H9 (cell line): ENCODE measurements around the gene C1orf52. TPM values are rescaled to one million over a fixed set of nuclear protein-coding genes. Genes with fewer than 3 reads are reported as not detected.

ENCODE experiments used
- DNase-seq: peaks from one replicate; pipeline ENCODE4 v3.0.0-alpha.2; 2017
- H2AFZ ChIP-seq: one replicate; pipeline ENCODE4 v1.6.1; 2013; ENCODE audit warnings: mild to moderate bottlenecking, low read length, control low read depth, moderate library complexity
- H2AK5ac ChIP-seq: 2 replicates; pipeline ENCODE4 v1.6.1; 2013; ENCODE audit warnings: low read length, control low read depth, mixed read lengths; ENCODE audit not compliant: insufficient read length
- H2BK120ac ChIP-seq: one replicate; pipeline ENCODE4 v1.6.1; 2013; ENCODE audit warnings: low read depth, mild to moderate bottlenecking, low read length, control low read depth, inconsistent platforms; ENCODE audit not compliant: poor library complexity, severe bottlenecking
- H2BK12ac ChIP-seq: 2 replicates; pipeline ENCODE4 v1.6.1; 2013; ENCODE audit warnings: low read length, control low read depth, mixed read lengths, low read depth; ENCODE audit not compliant: insufficient read length
- H2BK15ac ChIP-seq: 2 replicates; pipeline ENCODE4 v1.6.1; 2013; ENCODE audit warnings: low read depth, low read length, control low read depth
- H2BK20ac ChIP-seq: one replicate; pipeline ENCODE4 v1.6.1; 2013; ENCODE audit warnings: low read depth, mild to moderate bottlenecking, low read length, control low read depth, inconsistent platforms; ENCODE audit not compliant: poor library complexity, severe bottlenecking
- H2BK5ac ChIP-seq: 2 replicates; pipeline ENCODE4 v1.6.1; 2013; ENCODE audit warnings: low read length, control low read depth, mixed read lengths; ENCODE audit not compliant: insufficient read length
- H3K14ac ChIP-seq: 2 replicates; pipeline ENCODE4 v1.6.1; 2013; ENCODE audit warnings: low read length, control low read depth; ENCODE audit not compliant: insufficient read depth
- H3K18ac ChIP-seq: 2 replicates; pipeline ENCODE4 v1.6.1; 2013; ENCODE audit warnings: low read depth, mild to moderate bottlenecking, mixed read lengths, low read length, control low read depth; ENCODE audit not compliant: insufficient read length
- H3K23ac ChIP-seq: 2 replicates; pipeline ENCODE4 v1.6.1; 2013; ENCODE audit warnings: low read length, control low read depth, mixed read lengths, low read depth; ENCODE audit not compliant: insufficient read length
- H3K23me2 ChIP-seq: 2 replicates; pipeline ENCODE4 v1.6.1; 2013; ENCODE audit warnings: low read depth, mild to moderate bottlenecking, mixed read lengths, low read length, control low read depth; ENCODE audit not compliant: insufficient read length, poor library complexity, severe bottlenecking
- H3K27ac ChIP-seq: 2 replicates; pipeline ENCODE4 v1.5.1; 2013; ENCODE audit warnings: low read length, control low read depth, mixed read lengths, low read depth; ENCODE audit not compliant: insufficient read length
- H3K27me3 ChIP-seq: 2 replicates; pipeline ENCODE4 v1.6.1; 2013; ENCODE audit warnings: low read length, control low read depth, inconsistent platforms; ENCODE audit not compliant: insufficient read depth
- H3K4ac ChIP-seq: 2 replicates; pipeline ENCODE4 v1.6.1; 2013; ENCODE audit warnings: low read depth, mild to moderate bottlenecking, control low read depth, inconsistent platforms, low read length, moderate library complexity
- H3K4me1 ChIP-seq: 2 replicates; pipeline ENCODE4 v1.6.1; 2013; ENCODE audit warnings: low read length, control low read depth, inconsistent platforms; ENCODE audit not compliant: insufficient read depth
- H3K4me2 ChIP-seq: 2 replicates; pipeline ENCODE4 v1.6.1; 2013; ENCODE audit warnings: low read length, control low read depth, mixed read lengths; ENCODE audit not compliant: insufficient read length, insufficient read depth
- H3K56ac ChIP-seq: 2 replicates; pipeline ENCODE4 v1.6.1; 2013; ENCODE audit warnings: low read depth, mild to moderate bottlenecking, mixed read lengths, low read length, control low read depth; ENCODE audit not compliant: insufficient read length
- H3K79me1 ChIP-seq: 2 replicates; pipeline ENCODE4 v1.6.1; 2013; ENCODE audit warnings: low read depth, mild to moderate bottlenecking, moderate library complexity, low read length, control low read depth, inconsistent platforms; ENCODE audit not compliant: insufficient read depth, poor library complexity, severe bottlenecking
- H3K79me2 ChIP-seq: 2 replicates; pipeline ENCODE4 v1.6.1; 2013; ENCODE audit warnings: low read length, control low read depth, inconsistent platforms; ENCODE audit not compliant: insufficient read depth
- H3K9ac ChIP-seq: 2 replicates; pipeline ENCODE4 v1.6.1; 2013; ENCODE audit warnings: low read length, control low read depth, mixed read lengths; ENCODE audit not compliant: insufficient read length; ENCODE audit errors: extremely low read depth
- H3K9me3 ChIP-seq: one replicate; pipeline ENCODE4 v1.6.1; 2013; ENCODE audit warnings: low read depth, low read length, inconsistent platforms; ENCODE audit not compliant: control insufficient read depth
- H3T11ph ChIP-seq: one replicate; pipeline ENCODE4 v1.6.1; 2013; ENCODE audit warnings: mild to moderate bottlenecking, low read length, control low read depth, inconsistent platforms
- H4K20me1 ChIP-seq: one replicate; pipeline ENCODE4 v1.6.1; 2013; ENCODE audit not compliant: control insufficient read depth, insufficient read length, insufficient read depth
- H4K5ac ChIP-seq: 2 replicates; pipeline ENCODE4 v1.6.1; 2013; ENCODE audit warnings: low read depth, mild to moderate bottlenecking, mixed read lengths, low read length, control low read depth; ENCODE audit not compliant: insufficient read length
- H4K8ac ChIP-seq: replicated peaks from 2 replicates; pipeline ENCODE4 v1.6.1; 2013; ENCODE audit warnings: low read length, control low read depth, mixed read lengths, low read depth; ENCODE audit not compliant: insufficient read length
- H4K91ac ChIP-seq: 2 replicates; pipeline ENCODE4 v1.6.1; 2013; ENCODE audit warnings: low read depth, mild to moderate bottlenecking, moderate library complexity, mixed read lengths, low read length, control low read depth; ENCODE audit not compliant: insufficient read length
- H3K27ac Mint-ChIP-seq, 3 experiments: 2 replicates in 2 of 3; 3 replicates in 1 of 3; pipeline ENCODE4 v1.8.0; 2020 to 2021; ENCODE audit warnings: mixed read lengths in 3 of 3, mild to moderate bottlenecking in 1 of 3, moderate library complexity in 1 of 3
- H3K27me3 Mint-ChIP-seq: 2 replicates; pipeline ENCODE4 v1.8.0; 2021; ENCODE audit warnings: low read depth, mild to moderate bottlenecking, moderate library complexity, mixed read lengths
- H3K36me3 Mint-ChIP-seq, 3 experiments: 2 replicates in 2 of 3; 3 replicates in 1 of 3; pipeline ENCODE4 v1.8.0; 2020 to 2021; ENCODE audit warnings: low read depth in 3 of 3, mixed read lengths in 3 of 3; ENCODE audit not compliant: insufficient read depth in 1 of 3
- H3K4me1 Mint-ChIP-seq, 2 experiments: 2 replicates each; pipeline ENCODE4 v1.8.0; 2020; ENCODE audit warnings: mixed read lengths in 2 of 2
- H3K4me3 Mint-ChIP-seq, 2 experiments: 2 replicates in 1 of 2; 3 replicates in 1 of 2; pipeline ENCODE4 v1.8.0; 2020 to 2021; ENCODE audit warnings: mild to moderate bottlenecking in 2 of 2, mixed read lengths in 2 of 2, moderate library complexity in 1 of 2
- H3K9me3 Mint-ChIP-seq, 2 experiments: 2 replicates in 1 of 2; 3 replicates in 1 of 2; pipeline ENCODE4 v1.8.0; 2020; ENCODE audit warnings: mild to moderate bottlenecking in 2 of 2, mixed read lengths in 2 of 2, moderate library complexity in 1 of 2
- CTCF ChIP-seq: fragments of 200-600 bp; sonication (generic); conservative IDR thresholded peaks from 3 replicates; pipeline ENCODE4 v1.8.0; 2021; ENCODE audit warnings: antibody characterized with exemption, mild to moderate bottlenecking
- WGBS: extraction: QIAGEN DNeasy Blood & Tissue Kit; methylation state at CpG from one replicate; pipeline ENCODE4 v1.1.7; 2013; ENCODE audit warnings: missing lambda C conversion rate, low lambda C conversion rate, mixed read lengths; ENCODE audit not compliant: insufficient read length; ENCODE audit errors: extremely low coverage; 5-methylcytosine and 5-hydroxymethylcytosine counted together
- total RNA-seq: library from RNA; stranded (reverse); gene quantifications from 2 replicates; pipeline ENCODE4 v1.2.1, GENCODE V29; 2021

The C1orf52 gene
- total RNA-seq, 1 experiment from 2014 or later, result 45.1 TPM

DNA sequence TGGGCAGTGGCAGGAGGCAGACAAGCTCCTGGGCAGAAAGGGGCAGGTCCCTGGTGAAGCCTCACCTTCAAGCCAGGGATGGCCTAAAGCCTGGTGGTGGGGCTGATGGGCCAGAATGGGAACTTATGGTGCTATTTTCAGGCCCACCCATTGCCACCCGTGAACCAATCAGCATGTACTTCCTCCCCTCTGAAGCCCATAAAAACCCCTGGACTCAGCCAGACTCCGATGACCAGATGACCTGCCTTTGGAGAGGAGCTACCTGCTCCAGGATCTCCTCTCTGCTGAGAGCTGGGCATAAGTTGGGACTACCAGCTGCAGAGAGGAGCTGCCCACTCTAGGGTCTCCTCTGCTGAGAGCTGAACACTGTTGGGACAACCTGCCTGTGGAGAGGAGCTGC lies 24.7 kb upstream of the C1orf52 start:
- Histone ChIP-seq H3K23ac (no peak overlapping the region), H2AK5ac (no peak overlapping the region), H3K4ac (no peak overlapping the region), H3K9ac (no peak overlapping the region), H3K27ac (no peak overlapping the region), H4K5ac (no peak overlapping the region), H2AFZ (no peak overlapping the region), H3K18ac (no peak overlapping the region), H2BK12ac (no peak overlapping the region), H2BK5ac (no peak overlapping the region), H2BK20ac (no peak overlapping the region), H4K20me1 (no peaks in the 10 kb centered on the region), H2BK120ac (no peak overlapping the region), H3K79me2 (no peaks in the 10 kb centered on the region), H3K9me3 (no peaks in the 10 kb centered on the region), H4K91ac (no peak overlapping the region), H3K27me3 (no peaks in the 10 kb centered on the region), H3K56ac (no peak overlapping the region), H3K79me1 (no peaks in the 10 kb centered on the region), H3K23me2 (no peaks in the 10 kb centered on the region), H3K4me1 (no peaks in the 10 kb centered on the region), H2BK15ac (no peak overlapping the region), H3T11ph (no peak overlapping the region), H4K8ac (no peak overlapping the region), H3K14ac (no peak overlapping the region), H3K4me2 (no peak overlapping the region)
- H3K27ac Mint-ChIP-seq, result no peak overlapping the region
- no peak for DNase-seq
- peaks cover 23% of the 10 kb centered on the region in 2 experiments for H3K4me1 Mint-ChIP-seq
- TF ChIP-seq CTCF, result no peak
- WGBS, result no CpG with 5 or more reads among the region's 2 CpGs
- no peaks in the 10 kb centered on the region for H3K9me3 Mint-ChIP-seq
- H3K27me3 Mint-ChIP-seq, result no peaks in the 10 kb centered on the region
- no peaks in the 10 kb centered on the region for H3K36me3 Mint-ChIP-seq
- no peak overlapping the region for H3K4me3 Mint-ChIP-seq
